ENCODE measurements around the gene SERPINE1.
A peak's percentile ranks its signal among the peaks of the same experiment; 100 is the strongest.

The SERPINE1 gene

DNA sequence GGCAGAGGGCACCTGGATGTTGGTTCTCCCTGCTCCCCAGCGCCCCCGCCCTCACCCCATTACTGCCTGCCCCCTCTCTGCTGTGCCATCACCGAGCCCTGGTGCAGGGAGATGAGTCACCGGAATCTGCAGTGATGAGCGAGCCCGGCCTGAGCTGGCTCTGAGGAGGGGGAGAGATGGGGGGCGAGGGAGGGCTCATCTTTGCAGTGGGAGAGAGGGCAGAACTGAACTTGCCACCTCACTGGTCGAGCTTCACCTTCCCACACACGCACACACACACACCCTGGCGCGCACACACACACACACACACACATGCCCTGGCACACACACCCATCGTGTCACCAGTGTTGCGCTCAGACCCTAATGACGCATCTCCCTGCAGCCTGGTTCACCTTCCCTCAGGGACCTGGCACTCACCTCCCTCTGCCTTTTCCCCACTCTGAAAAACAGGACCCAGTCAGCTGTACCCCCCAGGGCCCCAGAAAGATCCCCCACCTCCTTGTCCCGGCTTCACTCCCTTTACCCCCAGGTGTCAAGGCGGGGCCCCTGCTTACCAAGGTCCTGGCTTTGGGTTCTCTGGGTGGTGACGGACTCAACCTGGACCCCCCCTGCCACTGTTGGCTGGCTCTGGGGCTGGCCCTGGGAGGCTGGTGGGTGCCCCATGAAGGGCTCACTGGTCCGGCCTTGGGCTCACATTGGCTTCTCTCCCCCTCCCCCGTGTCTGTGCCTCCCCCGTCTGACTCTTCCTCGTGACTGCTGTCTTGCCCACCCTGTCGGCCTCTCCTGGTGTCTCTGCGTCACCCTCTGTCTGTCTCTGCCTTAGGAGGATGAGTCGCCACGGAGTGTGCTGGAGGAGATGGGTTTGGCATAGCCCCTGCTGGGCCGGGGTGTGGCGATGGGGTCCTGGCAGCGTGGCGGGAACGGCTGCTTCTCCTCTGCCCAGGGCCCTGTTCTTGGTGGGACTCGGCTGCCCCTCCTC is 33.1 kb downstream of the SERPINE1 start:
- no peak for DNase-seq

DNA sequence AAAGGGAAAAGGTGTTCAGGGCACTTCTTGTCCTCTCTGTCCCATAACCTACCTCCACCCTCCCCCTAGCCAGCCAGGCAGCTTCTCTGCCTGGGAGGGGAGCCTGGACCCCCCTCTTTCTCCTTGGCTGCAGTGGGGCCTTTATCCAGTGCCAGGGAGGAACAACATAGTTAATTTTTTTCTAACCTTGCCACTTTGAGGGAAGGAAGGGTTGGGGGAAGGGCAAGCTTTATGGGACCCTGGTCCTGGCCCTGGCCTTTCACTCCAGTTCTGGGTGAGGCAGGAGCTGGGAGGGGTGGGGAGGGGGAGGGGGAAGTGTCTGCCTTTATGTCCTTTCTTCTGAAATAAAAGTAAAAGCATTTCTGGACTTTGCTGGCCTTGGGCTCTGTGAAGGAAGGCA is 34.0 kb downstream of the SERPINE1 start:
- DNase-seq = no peak

DNA sequence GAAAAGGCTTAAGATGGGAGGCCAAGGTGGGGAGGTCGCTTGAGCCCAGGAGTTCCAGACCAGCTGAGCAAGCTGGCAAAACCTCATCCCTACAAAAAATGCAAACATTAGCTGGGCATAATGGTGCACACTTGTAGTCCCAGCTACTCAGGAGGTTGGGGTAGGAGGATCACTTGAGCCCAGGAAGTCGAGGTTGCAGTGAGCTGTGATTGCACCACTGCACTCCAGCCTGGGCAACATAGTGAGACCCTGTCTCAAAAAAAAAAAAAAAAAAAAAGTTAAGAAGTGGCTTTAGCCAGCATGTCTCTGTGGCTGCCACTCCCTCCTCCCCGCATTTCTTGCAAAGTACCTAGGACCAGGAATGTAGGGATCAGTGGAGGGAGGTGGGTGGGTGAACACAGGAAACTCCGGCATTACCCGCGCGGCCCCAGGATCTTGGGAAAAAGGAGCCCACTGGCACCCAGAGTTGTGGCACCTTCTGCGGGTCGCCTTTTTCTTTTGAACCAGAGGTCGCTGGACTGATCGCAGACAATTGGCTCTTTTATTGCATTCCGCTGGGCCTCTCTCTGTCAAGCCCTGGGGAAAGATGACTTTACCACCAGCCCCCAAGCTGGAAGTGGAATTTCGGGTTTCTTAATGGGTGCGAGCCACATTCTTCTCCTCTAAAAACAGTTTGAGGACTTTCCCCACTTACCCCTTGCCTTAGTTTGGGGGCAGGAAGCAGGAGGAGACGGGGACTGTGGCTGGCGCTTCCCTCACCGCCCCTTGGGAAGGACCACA is 35.0 kb downstream of the SERPINE1 start:
- DNase-seq = no peak

DNA sequence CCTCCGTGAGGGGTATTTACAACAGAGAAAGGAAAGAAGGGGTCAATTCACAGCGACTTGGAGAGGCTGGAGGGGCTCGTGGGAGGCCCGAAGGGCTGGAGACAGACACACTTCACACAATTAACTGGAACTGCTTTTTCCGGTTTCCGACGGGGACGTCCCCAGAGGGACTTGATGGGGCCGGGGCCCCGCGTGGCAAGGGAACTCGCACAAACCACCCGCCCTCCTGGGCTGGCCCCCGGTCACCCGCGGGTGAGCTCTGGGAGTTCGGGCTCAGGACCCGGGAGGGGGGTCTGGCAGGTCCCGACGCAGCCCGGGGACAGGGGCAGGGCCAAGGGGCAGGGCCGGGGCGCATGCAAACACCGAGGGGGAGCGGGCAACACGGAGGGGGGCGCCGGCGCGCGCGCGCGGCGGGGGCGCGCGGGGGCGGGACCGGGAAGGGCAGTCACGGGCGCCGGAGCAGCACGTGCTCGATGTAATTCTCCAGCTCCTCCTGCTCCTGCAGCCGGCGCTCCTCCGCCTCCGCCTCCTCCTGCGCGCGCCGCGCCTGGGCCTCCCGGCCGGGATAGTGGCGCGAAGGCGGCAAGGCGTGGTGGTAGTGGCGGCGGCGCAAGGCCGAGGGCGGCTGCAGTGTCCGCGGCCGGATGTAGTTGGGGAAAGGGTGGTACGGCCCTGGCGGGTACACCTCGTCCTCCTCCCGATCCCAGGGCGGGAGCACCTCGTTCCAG is 35.8 kb downstream of the SERPINE1 start:
- peak; percentile 55 for DNase-seq

DNA sequence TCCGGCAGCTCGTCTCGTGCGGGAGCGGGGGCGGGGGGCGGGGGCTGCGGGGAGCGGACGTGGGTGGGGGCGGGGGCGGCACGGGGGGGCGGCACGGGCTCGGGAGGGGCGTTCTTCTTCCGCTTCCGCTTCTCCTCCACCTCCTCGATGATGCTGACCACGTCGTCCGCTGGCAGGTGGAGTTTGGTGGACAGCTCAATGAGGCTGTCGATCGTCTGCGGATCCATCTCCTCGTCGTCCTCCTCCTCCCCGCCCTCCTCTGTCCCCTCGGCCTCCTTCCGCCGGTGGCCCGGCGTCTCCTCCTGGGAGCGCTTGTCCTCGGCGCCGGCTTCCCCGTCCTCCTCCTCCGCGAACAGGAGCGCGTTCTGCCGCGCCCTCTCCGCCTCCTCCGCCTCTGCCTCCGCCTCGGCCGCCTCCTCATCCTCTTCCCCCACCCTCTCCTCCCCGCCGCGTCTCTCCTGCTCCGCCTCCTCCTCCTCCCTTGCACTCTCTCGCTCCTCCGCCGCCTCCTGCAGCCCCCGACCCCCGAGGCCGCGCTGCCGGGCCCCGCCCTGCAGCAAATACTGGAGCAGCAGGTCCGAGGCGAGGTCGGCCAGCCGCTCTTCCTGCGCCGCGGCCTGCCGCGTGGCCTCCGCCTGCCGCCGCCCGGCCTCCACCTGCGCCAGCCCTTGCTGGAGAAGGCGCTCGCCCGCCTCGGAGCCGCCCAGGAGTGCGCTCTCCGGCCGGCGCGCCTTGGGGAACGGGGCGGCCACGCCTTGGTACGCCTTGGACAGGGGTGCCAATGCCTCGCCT is 36.6 kb downstream of the SERPINE1 start:
- peak; percentile 45 for DNase-seq

DNA sequence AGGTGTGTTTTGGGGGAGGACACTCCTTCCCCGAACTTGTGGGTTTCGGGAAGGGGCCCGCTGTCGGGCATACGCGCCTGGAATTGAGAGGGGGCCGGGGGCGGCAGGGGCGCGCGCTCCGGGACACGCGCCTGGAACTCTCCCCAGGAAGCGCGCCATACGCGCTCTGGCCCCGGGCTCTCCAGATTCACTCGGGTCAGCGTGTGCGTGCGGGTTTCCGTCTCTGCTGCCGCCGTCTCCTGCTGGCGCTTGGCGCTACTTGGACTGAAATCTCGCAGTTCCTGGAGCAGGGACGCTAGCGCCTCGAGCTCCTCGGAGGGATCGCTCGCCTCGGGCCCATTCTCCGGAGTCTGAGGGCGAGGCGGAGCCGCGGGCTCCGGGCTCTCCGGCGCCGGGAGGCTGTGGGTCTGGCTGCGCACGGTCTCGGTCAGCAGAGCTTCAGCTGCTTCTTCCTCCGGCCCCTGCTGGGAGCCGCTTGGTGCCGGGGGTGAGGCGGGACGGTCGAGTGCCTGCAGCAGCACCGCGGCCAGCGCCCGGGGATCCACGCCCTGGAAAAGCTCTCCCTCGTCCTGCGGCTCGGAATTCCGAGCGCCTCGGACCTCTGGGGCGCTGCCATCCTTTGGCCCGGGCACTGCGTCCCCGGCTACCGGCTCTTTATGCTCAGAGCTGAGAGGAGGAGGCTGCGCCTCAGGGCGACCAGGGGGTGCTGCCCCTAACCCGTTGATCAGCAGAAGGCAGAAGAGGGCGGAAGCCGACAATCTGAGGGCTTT is 37.4 kb downstream of the SERPINE1 start:
- DNase-seq = no peak

DNA sequence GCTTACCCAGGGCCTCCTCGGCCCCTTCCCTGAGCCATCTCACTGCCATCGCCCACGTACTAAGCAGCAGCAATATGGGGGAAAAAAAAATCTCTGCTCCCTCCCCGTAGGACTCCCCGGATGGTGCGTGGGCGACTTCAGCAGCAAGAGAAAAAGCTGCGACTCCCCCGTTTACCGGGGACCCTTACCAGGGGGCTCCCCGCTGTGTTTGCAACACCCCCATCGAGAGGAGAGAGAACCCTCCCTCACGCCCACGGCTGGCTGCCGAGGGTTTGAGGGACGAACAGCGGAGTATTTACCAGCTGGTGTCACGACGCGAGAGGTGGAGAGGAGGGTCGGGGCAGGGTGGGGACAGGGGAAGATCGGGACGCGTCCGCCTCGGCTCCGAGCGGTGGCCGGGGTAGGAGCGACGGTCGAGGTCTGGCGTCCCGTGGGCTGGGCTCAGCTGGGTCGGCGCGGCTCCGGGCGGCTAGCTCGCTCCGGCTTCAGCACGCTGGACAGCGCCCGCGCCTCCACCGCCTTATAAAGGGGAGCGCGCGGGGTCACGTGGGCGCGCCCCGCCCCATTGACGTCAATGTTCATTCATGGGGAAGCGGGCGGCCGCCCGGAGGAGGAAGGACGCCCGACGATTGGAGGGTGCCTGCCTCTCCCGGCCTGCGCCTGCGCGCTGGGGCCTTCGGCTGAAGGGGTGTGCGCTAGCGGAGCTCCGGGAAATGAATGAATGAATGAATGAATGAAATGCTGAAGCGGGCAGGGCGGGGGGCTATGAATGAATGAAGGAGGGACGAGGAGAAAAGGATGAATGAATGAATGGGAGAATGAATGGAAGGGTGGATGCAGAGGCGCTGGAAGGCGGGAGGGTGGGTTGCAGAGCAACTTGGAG is 38.4 kb downstream of the SERPINE1 start, which contains the start of gene VGF:
Gene VGF (minus strand): TSS at position 495 of the 883 bp plus-strand sequence. CDS start 726 bp downstream, outside the sequence.
- peak; percentile 91 for DNase-seq

DNA sequence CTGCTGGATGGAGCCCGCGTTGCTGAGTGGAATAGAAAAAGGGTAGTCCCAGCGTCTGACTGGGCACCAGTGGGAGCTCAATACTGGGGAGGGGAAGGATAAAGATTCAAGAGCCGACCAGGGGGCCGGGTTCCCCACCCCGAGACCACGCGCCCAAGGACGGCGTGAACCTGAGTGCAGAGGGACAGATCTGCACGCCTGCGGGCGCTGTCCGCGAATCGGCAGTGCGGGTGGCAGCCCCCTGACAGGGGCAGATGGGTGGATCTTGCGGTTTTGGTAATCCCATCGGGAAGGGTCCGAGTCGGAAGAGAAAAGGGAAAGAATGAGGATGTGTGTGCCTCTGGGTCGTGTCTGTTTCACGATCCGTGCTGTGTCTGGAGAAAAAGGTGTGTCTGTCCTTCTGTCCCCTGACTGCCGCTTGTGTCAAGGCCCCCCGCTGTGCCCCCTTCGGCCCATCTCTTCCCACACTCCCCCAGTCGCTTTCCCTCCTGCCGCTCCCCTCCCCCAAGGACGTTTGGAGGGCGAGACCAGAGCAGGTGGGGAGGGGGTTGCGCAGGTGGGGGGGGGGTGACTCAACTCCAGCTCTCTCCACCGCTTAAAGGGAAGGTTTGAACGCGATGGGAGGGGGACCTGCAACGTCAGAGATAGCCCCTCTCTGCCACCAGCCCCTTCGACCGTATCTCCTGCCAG is 39.2 kb downstream of the SERPINE1 start:
- DNase-seq = no peak

DNA sequence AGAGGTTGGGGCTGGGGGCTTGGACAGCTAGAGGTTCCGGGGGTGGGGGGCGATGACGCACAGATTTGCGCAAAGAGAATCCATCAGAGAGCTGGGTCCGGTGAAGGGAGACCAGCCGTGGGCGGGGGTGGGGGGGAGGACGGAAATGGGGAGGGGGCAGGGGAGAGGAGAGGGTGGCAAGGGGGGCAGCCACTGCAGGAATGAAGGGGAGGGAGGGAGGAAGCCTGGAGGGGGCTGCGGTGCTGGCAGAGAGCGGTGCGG is 39.7 kb downstream of the SERPINE1 start:
- no peak for DNase-seq

DNA sequence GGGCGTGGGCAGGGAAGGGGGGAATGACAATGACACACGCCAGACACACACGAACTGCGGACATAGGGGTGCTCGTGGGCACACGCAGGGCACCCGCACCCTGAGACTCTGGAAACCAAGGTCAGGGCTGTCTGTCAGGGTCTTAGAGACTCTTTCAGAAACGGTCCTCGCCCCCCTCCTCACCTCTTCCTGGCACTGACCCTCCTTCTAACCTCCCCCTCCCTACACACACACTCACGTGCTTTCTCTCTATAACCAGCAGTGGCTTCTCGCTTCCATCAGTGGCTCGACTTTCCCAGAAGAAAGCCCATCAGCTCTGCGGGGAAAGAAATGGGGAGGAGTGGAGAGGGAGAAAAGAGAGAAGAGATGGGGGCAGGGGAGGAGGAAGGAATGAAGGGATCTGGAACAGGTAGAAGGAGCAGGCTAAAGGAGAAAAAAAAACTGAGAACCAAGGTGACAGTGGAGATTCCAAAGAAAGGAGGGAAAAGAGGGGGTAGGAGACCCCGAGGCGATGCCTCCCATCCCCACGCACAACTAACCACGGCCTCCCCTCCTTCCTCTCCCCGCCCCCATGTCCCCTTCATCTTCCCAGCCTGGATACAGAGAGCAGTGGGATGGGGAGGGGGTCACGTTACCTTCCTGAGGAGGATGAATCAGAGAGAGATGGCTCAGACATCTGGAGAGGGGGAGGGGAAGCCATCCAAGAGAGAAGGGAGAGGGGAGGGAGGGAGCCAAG is 40.2 kb downstream of the SERPINE1 start:
- no peak for DNase-seq

DNA sequence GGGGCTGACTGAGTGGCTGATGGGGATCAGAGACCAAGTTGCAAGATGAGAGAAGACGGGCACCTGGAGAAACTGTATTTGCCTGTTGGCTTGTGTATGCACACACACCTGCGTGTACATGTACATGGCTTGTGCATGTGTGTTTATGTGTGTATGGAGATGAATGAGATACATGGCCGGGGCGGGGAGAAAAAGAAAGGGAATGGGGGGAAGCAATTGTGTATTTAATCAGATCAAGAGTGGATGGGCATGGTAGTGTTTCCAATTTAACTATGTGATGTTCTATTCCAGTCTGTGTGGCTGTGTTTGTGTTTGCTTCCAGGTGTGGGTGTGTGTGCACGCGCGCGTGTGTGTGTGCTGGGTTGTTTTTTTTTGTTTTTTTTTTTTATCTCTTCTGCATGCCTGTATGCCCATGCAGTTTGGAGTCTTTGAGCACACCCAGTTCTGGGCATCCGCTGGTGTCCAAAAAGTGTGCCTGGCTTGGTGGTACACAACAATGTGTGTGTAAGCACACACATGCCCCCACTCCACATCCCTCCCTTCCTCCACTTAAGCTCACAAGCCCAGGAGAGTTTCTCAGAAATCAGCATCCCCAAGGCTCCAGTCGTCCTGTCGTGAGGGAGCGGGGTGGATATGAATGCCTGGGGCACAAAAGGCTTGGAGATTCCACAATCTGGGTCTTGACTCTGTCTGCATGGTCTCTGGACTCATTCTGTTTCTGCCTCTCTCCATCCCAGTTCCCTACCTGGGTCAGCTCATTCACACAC is 40.9 kb downstream of the SERPINE1 start:
- DNase-seq = no peak

DNA sequence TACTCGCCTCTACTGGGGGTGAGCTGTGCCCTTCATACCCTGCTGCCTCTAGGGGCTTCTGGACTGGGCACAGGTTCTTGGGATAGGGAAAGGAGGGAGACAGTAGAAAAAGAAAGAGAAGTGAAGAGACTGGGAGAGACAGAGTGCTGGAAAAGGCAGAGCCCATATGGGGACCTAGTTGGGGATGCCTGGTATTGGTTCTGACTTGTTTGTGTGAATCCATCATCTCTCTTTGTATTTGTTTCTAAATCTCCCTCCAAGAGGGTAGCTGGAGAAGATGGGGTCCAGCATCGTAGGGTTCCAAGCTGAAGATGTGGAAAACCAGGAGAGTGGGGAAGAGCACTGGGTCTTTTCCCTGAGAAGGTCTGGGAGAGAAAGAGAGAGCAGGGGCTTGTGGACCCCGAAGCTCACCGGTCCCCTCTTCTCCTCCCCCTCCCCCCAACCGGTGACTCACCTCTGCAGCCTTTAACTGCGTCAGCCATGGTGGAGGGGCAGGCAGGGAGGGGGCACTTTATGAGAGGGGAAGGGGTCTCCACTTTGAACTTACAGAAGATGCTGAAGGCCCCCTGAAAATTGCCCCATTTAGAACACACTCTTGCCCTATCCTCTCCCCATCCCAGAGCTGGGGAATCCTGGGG is 41.6 kb downstream of the SERPINE1 start:
- no peak for DNase-seq

DNA sequence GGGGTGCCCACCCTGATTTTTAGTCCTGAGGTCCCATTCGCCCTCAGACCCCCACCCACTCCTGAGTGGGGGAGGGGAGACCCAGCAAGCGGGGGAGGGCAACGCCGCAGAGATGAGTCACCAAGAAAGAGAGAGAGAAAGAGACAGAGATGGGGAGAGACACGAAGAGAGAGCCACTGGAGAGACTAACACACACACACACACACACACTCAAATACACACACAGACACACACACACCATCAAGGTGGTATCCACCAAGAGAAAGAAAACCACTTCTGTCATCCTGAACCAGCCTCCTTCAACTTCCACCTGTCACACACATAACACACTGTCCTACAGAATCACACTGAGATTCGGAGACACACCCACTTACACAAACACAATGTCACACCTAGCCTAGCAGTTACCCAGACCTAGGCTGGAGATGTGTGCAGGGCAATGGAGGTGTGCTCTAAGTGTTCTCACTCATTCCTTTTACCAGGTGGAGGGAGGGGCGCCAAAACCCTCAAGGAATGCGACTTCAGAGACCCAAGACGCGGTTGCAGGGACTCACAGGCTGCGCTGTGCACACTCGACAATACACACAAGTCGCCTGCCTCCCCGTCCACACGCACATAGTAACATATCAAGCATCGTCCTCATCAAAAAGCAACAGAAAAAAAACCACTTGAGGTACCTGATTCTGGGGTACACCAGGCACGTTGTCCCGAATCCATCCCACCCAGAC is 42.4 kb downstream of the SERPINE1 start:
- no peak for DNase-seq

DNA sequence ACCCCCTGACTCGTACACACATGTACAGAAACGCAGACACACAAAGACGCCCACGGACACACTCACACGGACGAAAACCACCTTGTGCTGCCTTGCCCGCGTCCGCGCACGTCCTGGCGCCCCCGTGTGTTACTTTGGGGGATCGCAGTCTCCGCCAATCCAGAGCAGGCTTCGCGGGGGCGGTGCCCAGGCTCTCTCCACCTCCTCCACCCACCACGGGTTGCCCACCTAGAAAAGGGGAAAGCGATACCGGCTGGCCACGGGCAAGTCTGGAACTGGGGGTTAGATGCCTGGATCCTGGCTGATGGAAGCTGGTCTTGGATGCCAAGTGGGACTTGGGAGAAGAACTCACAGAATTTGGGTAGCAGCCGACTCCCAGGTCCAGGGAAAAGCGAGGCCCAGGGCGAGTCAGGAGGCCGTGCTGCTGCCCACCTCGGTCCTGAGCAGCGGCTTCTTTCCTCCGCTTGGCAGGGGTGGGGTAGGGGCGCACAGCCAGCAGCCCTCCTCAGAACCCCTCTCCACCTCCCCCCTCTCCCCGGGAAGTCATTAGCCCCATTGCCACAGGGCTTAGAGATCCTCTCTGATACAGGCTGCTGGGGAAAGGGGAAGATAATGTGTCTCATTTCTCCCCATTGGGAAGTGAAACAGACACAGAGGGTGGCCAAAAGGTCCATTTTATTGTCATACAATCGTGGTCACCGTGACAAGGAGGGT is 43.1 kb downstream of the SERPINE1 start:
- DNase-seq = peak; percentile 48

DNA sequence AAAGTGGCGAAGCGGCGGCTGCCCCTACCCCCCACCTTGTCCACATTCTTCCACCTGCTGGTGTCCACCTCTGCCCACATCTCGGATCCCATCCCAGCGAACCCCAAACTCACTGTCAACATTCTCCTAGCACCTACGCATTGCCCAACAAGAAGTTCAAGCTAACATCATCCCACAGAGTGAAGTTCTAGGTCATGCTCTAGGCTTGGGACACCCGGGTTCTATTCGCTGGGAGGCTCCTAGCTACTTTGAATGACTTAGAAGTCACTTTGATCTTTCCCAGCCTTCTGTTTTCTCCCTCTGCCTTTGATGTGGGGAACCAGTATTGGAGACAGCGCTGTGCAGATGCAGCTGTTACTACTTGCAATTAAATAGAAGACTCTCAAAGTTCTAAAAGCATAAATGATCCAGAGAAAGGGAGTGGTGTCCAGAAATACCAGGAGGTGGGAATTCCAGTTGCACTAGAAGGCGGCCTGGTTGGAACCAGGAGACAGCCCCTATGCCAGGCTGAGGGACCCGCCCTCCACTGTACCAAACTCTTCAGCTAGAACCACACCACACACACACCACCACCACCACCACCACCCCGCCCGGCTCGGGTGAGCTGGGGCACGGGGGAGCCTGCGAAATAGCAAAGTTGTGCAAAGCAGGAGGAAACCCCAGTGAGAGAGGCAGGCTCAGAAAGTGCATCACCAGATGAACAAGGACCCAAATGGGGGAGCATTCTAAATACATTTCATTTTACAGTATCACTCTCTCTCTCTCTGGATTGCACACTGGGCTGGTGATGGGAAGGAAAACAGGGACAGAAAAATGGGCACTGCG is 43.9 kb downstream of the SERPINE1 start:
- DNase-seq = no peak

DNA sequence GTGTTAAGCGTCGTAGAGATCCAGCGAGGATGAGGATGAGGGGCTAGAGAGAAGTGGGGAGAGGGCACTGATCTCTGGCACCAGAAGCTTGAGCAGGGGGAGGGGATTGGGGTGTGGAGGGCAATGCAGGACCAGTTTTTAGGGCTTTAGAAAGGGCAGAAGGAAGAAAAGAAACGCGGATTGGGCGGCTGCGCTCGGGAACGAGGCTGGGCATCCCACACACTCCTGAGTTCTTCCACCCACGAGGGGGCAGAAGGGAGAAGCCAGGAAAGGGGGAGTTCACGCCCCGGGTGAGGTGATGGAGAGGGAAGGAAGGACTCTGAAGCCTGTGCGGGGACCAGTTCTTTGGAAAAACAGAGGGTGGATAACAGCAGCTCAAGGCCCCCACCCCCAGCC is 44.5 kb downstream of the SERPINE1 start:
- DNase-seq = no peak
